BE2C (cell line): ENCODE measurements around the gene YIF1A.
"Not testable (repeated sequence)": the region's sequence is repeated elsewhere in the genome, so short reads cannot be mapped to it uniquely, and the experiment has no call there.

Source experiments
- DNase-seq: peaks from one replicate; pipeline ENCODE4 v3.0.0-alpha.2; 2020
- H3K27me3 ChIP-seq: fragments of 250-450 bp; sonication (Bioruptor Pico); 2 replicates; pipeline ENCODE4 v1.5.1; 2020; ENCODE audit warnings: mild to moderate bottlenecking
- H3K36me3 ChIP-seq: fragments of 250-450 bp; sonication (Bioruptor Pico); 2 replicates; pipeline ENCODE4 v1.5.1; 2020; ENCODE audit warnings: mild to moderate bottlenecking
- H3K4me1 ChIP-seq: fragments of 250-450 bp; sonication (Bioruptor Pico); 2 replicates; pipeline ENCODE4 v1.5.1; 2020
- H3K4me3 ChIP-seq: 2 replicates; pipeline ENCODE4 v1.5.1; 2011; ENCODE audit warnings: low read depth, low read length
- H3K9me3 ChIP-seq: fragments of 250-450 bp; sonication (Bioruptor Pico); 2 replicates; pipeline ENCODE4 v1.5.1; 2020
- CTCF ChIP-seq: IDR thresholded peaks from 2 replicates; pipeline ENCODE4 v1.5.1; 2012; ENCODE audit warnings: mild to moderate bottlenecking, low read depth, low read length

YIF1A gene

GRCh38 chr11:66311470-66311964 lies 22.6 kb upstream of the YIF1A start:
- H3K36me3 ChIP-seq = no peaks in the 10 kb centered on the region

GRCh38 chr11:66310803-66311440 lies 22.0 kb upstream of the YIF1A start:
- H3K4me1 ChIP-seq = peaks cover 19% of the 10 kb centered on the region
- H3K27me3 ChIP-seq, H3K36me3 ChIP-seq, DNase-seq, H3K4me3 ChIP-seq, H3K9me3 ChIP-seq: not testable (repeated sequence)

More at GRCh38 chr11:66311470-66311964, 22.6 kb upstream of the YIF1A start:
- Histone ChIP-seq H3K4me3 (peak overlapping the region; percentile 68), H3K4me1 (peaks cover 25% of the 10 kb centered on the region), H3K9me3 (no peaks in the 10 kb centered on the region), H3K27me3 (no peaks in the 10 kb centered on the region)
- peak; percentile 54 for DNase-seq
- peak; percentile 89 for TF ChIP-seq CTCF

- H3K4me3 ChIP-seq = no peak overlapping the region
- H3K4me1 ChIP-seq = peaks cover 15% of the 10 kb centered on the region
- DNase-seq = no peak
- H3K27me3 ChIP-seq = no peaks in the 10 kb centered on the region
- H3K9me3 ChIP-seq = no peaks in the 10 kb centered on the region
- no peak for TF ChIP-seq CTCF
- H3K36me3 ChIP-seq = no peaks in the 10 kb centered on the region
Measured at GRCh38 chr11:66310324-66310723, 21.4 kb upstream of the YIF1A start.

GRCh38 chr11:66309475-66309874 lies 20.5 kb upstream of the YIF1A start:
- DNase-seq = no peak
- H3K9me3 ChIP-seq = no peaks in the 10 kb centered on the region
- no peaks in the 10 kb centered on the region for H3K36me3 ChIP-seq
- no peaks in the 10 kb centered on the region for H3K27me3 ChIP-seq
- H3K4me3 ChIP-seq = no peak overlapping the region
- TF ChIP-seq CTCF = no peak
- peaks cover 8% of the 10 kb centered on the region for H3K4me1 ChIP-seq

- DNase-seq = no peak
- H3K9me3 ChIP-seq = no peaks in the 10 kb centered on the region
- no peaks in the 10 kb centered on the region for H3K4me1 ChIP-seq
- no peak overlapping the region for H3K4me3 ChIP-seq
- TF ChIP-seq CTCF = no peak
- H3K36me3 ChIP-seq = no peaks in the 10 kb centered on the region
- no peaks in the 10 kb centered on the region for H3K27me3 ChIP-seq
Measured at GRCh38 chr11:66302656-66303055, 13.7 kb upstream of the YIF1A start.

GRCh38 chr11:66299186-66299585 lies 10.2 kb upstream of the YIF1A start:
- TF ChIP-seq CTCF = no peak

GRCh38 chr11:66297610-66298009 lies 8.7 kb upstream of the YIF1A start:
- Histone ChIP-seq H3K4me1 (no peaks in the 10 kb centered on the region), H3K4me3 (no peak overlapping the region), H3K27me3 (no peaks in the 10 kb centered on the region), H3K9me3 (no peaks in the 10 kb centered on the region), H3K36me3 (no peaks in the 10 kb centered on the region)
- TF ChIP-seq CTCF = no peak
- no peak for DNase-seq

More at GRCh38 chr11:66299186-66299585, 10.2 kb upstream of the YIF1A start:
- no peaks in the 10 kb centered on the region for H3K36me3 ChIP-seq
- DNase-seq = no peak
- no peaks in the 10 kb centered on the region for H3K9me3 ChIP-seq
- no peaks in the 10 kb centered on the region for H3K4me1 ChIP-seq
- H3K27me3 ChIP-seq = no peaks in the 10 kb centered on the region
- no peak overlapping the region for H3K4me3 ChIP-seq
